Stimulated activated CD4-positive, alpha-beta T cell treated with anti-CD3 and anti-CD28 coated beads, Interleukin-2, amount 100 ng/mL, for 4 hours (primary cell): ENCODE measurements around the gene DNM3.
"Not testable (repeated sequence)": the region's sequence is repeated elsewhere in the genome, so short reads cannot be mapped to it uniquely, and the experiment has no call there.

Source experiments
- DNase-seq: peaks from one replicate; pipeline ENCODE4 v3.0.0-alpha.2; 2020; ENCODE audit warnings: low read depth

The DNM3 gene

DNA sequence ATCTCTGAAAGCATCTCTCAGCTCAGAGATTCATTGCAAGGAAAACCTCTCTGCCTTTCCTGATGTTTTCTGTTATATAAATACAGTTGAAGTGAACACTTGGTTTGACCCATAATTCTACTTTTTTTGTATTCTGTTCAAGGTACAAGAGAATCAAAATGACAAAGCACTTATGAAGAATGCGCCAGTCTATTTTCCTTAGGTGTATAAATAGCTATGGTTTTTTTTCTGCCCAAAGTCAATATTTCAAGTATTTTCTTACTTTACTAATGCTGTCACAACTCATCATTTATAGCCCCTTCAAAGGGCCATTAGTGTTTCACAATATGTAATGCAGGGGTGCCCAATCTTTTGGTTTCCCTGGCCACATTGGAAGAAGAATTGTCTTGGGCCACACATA, 436.7 kb downstream of the DNM3 start:
- no peak for DNase-seq

DNA sequence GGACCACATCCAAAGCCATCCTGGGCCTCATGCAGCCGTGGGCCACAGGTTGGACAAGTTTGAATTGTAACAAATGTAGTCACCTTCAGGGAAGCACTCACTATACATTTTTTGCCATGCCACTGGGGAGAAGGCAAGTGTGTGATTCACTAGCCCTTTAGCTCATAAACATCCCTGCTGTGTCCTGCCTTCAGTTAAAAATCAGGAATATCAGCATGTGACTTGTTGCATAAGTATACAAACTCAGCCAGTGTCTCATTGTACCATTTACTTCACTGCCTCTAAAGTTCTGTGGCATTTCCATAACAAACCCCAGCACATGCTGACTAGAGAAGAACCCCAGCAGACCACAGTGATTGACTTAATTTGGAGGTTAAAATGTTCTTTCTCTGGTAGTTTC, 437.2 kb downstream of the DNM3 start:
- no peak for DNase-seq

DNA sequence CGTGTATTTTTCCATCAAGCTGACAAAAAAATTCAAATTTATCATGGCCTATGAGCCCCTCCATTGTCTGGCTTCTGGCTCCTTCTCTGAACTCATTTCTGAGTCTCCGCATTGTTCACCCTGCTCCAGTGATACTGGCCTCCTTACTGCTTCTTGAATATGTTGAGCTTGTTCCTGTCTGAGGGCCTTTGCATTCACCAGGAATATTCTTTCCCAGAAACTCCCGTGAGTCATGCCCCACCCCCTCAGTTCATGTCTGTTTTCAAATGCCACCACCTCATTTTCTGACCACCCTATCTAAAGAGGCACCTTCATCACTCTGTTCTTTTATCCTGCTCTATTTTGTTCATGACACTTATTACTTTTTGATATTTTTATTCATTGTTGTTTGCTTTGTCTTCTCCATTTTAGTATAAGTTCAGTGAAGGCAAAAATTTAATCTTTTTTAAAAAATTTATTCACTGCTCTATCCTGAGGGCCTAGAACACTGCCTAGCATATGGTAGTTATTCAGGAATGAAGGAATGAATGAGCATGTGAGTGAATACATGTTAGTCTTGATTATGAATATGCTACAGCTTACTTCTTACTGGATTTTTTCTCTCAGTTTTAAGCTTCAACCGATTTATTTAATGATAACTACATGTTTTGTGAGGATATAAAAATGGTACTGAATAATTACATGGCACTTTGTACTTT, 438.8 kb downstream of the DNM3 start:
- no peak for DNase-seq

DNA sequence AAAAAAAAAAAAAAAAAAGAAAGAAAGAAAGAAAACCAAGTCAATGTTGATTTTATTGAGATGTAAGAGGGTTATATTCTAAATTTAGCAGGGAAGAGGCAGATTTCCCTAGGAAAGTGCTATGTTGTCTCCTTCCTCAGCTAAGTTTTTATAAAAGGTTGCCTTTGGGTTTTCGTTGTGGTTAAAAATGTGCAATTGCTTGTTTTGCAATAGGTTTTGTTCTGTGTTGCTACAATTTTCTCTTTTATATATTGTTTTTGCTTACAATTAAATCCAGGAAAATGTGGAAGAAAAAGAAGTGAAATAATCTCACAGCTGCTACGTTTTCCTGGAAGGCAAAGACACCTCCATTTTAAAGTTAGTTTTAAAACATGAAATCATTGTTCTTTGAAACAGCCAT, 442.5 kb downstream of the DNM3 start:
- no peak for DNase-seq

DNA sequence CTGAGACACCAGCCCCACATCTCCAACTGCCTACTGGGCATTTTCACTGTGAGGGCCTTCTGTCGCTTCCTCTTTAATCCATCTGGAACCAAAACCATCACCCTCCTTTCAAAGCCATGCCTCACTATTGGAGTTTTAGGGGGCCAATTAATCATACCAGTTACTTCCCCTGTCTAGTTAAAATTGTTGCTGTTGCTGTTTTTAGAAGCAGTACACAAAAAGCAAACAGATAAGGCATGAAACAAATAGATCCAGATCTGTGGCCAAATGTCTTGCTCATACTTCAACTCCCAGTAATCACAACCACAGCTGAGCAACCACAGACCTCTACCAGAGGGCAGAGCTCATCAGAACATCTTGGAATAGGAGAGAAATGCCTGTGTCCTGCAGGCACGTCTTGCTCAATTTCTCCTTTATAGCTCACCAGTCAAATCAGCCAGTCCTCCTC, 445.4 kb downstream of the DNM3 start:
- DNase-seq, result no peak

DNA sequence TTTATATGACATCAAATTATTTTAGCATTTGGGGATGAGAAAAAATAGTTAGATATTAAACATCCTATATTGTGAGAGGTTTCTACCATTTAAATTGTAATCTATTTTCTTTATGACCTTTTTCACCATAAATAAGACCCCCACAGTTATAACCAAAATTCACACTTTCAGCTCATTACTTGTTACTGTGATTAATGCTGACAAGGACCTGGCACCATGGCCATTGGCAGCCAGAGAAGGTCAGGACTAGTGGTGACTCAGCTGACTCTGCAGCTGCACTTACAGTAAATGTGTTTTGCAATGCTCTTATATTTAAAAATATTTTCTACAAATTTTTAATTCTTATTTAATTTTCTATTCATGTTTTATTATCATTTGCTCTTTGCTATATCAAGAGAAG, 445.9 kb downstream of the DNM3 start:
- no peak for DNase-seq

DNA sequence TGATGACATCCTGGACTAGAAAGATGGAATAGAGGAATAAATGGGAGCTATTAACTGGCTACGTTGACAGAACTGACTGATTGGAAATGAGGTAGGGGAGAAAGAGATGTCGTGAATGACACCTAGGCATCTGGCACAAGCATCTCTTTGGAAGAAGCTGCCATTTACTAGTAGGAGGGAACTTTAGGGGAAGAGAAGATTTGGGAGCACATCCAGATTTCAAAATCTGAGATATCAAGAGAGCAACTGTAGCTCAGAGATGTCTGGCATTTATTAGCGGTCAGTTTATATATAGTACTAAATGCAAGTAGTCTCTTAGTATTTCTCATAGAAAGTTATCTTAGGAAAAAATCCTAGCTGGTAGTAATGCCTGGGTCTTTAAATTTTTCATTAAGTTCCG, 447.3 kb downstream of the DNM3 start:
- no peak for DNase-seq

DNA sequence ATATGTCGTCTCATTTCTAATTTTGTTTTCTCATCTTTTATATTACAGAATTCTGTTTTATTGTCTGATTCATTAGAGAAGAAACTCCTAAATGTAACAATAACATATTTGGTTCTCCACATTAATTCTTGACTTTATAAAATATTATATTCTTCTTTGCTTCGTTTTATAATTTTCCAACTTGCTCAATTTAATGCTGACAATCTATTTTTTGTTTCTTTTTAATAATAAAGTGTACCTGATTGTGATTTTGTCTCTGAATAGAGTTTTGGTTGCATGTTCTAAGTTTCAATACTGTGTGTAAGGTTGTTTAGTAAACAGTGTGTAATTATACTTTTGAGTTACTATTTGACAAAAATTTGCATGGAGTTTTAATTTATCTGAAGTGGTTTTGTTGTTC, 448.1 kb downstream of the DNM3 start:
- DNase-seq, result no peak

DNA sequence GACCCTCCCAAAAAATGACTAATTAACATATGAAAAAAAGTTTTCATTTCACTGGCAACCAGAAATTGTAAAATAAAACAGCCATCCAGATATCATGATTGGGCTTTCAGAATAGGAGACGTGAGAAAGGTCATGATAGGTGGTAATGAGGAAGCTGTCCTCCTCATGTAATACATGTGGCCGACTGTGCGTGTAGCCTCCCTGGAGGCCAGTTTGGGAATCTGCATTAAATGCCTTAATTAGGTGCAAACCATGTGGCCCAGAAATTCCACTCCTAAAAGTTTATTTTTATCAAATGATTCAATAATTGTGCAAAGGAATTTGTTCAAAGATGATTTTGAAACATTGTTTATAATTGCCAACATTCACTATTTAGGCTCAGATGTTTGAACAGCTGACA, 451.5 kb downstream of the DNM3 start:
- no peak for DNase-seq

DNA sequence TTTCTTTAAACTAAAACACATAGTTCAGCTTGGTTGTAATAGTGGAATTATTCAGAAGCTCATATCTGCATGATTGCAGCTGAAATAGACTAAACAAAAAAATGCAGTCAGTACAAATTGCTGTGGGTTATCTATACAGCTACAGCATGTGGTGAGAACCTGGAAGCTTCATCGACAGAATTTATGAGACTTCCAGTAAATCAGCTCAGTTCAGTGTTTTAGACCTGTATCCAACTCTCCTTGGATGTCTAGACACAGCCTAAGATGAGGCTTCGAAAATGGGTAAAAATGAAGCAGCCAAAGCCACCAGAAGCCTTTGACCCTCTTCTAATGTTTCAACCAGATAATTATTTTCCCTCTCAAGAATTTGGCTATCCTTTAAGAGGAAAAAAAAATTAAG, 452.1 kb downstream of the DNM3 start:
- DNase-seq, result no peak

DNA sequence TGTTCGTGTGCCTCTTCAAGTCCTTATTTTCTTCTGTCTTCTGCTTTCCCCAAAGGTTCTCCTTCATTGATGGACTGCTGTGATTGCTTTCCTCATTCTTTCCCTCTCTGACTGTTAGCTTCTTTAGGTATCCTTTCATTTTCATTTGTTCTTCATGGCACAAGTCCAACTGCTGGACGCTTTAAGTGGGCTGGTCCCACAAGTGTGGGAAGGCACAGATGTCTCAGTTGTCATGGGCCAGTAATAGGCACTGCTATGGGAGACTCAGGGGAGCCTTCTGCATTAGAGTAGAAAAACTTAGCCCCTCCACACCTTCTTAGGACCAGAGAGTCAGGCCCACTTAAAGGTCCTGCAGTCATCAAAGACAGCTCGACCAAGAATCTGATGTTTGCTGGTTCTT, 456.8 kb downstream of the DNM3 start:
- DNase-seq, result no peak

DNA sequence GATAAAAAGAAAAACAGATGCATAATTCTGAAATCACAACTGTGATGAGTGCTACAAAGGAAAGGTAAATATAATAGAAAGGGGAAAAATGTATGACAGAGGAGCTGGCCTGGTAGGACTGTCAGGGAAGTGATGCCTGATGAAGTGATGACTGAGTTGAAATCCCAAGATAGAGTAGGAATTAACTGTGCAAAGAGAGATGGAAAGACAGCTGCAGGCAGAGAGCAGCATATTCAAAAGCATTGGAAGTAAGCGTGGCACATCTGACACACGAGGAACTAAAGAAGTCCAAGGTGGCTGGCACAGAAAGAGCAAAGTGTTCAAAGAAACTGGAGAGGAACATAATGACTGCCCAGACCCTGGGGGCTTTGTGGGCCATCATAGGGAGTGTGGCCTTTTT, 457.6 kb downstream of the DNM3 start:
- no peak for DNase-seq

DNA sequence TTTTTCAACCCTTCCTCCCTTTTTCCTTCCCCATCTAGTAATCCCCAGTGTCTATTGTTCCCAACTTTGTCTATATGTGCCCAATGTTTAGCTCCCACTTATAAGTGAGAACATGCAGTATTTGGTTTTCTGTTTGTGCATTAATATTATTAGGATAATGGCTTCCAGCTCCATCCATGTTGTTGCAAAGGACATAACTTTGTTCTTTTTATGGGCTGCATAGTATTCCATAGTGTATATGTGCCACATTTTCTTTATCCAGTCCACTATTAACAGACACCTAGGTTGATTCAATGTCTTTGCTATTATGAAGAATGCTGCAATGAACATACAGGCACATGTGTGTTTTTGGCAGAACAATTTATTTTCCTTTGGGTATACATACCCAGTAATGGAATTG, 458.2 kb downstream of the DNM3 start:
- DNase-seq, result no peak

DNA sequence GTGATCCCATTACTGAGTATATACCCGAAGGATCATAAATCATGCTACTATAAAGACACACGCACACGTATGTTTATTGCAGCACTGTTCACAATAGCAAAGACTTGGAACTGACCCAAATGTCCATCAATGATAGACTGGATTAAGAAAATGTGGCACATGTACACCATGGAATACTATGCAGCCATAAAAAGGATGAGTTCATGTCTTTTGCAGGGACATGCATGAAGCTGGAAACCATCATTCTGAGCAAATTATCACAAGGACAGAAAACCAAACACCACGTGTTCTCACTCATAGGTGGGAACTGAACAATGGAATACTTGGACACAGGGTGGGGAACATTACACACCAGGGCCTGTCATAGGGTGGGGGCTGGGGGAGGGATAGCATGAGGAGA, 466.2 kb downstream of the DNM3 start:
- not testable (repeated sequence) for DNase-seq

DNA sequence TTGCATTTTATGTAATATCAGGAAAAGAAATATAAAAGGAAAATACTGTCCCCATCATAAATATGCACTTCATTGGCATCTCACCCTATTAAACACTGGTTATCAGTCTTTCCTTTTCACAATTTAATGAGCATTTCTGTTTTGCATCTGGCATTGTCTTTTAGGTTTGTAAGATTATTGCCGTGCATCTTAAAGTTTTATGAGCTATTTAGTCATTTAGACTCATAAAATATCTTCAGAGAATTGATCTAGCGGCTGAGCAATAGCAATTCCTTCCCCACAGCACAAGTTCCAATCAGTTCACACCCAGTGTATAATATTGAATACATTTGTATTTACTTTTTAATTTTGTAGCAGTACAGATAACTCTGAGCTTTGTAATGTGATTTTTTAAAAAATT, 466.8 kb downstream of the DNM3 start:
- DNase-seq, result no peak

DNA sequence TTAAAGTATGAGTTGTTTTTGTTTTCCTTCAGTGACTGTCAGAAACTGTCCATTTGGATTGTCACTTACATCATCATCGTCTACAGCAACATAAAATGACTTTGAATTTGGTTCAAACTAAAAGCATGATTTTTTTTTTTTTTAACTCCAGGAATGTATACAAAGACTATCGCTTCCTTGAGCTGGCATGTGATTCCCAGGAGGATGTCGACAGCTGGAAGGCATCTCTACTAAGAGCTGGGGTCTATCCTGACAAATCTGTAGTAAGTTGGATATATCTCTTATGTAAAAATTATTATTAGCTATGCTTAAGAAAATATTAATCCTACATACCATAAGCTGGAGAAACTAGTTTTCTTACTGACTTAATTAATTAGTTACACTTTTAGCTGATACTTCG, 467.3 kb downstream of the DNM3 start:
- no peak for DNase-seq

DNA sequence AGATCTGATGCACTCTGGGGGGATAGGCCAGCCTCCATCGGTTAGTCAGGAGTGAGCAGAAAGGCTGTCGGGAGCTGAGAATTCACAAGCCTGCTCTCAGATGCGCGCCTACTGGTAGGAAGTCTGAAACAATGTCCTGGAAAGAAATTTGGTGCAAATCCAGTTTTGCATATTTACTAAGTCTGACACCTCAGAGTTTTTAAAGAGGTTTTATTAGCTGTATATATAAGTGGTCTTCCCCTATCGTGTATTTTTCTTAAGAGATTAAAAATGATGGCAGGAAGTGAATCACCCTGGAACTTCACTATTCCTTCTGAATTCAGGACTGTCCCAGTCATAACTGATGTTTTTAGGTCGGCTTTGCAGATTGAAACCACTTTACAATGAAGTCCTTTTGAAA, 479.4 kb downstream of the DNM3 start:
- no peak for DNase-seq

DNA sequence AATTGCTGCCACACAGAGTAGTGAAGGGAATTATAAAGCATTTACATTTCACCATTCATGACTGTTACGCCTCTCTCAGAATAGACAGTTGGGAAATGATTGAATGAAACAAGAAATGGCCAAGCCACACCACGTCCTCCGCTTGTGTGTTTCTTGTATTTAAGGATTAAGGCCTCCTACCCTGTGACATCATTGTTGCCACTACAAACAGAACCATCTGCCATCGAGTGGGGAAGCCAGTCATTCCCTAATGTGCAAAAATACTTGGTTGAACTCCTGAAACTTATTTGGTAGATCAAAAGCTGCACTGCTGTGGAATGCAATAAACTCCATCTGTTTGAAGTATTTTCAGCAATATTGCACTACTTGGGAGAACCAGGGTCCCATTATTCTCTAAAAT, 480.2 kb downstream of the DNM3 start:
- no peak for DNase-seq

DNA sequence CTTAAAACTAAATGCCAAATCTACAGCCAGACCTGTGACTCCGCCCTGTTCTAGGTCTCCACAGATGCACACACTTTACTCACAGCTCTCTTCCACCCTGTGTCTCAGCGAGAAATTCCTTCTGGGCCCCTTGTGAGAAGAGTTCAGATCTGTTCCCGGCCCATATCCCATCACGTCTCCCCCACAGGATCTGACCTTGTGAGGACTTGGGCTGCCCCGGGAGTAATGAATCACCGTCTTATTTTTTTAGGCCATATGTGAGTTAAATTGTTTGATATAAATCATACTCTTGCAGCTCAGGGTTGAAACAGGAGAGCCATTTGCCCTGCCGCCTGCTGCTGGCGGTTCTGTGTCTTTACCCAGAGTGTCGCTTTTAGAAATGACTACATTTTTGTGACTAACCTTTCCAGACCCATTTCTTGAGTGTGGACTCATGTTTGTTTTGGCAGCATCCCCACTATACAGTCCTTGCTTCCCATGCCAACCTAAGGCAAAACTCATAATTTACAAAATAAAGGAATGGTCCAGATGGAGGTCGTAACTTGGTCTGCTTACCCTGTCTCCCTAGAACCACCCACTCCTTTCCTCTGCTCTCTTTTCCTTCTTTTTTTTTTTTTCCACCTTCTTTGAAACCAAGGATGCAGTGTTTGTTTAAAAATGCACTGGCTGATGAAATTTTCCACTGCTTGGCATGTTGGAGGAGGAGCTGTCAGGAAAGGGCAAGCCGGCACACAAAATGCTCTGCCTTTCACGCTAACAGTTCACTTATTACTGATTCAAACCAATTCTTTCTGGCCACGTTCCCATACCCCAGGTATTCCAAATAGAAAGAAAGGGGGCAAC, 481.1 kb downstream of the DNM3 start:
- DNase-seq, result no peak

DNA sequence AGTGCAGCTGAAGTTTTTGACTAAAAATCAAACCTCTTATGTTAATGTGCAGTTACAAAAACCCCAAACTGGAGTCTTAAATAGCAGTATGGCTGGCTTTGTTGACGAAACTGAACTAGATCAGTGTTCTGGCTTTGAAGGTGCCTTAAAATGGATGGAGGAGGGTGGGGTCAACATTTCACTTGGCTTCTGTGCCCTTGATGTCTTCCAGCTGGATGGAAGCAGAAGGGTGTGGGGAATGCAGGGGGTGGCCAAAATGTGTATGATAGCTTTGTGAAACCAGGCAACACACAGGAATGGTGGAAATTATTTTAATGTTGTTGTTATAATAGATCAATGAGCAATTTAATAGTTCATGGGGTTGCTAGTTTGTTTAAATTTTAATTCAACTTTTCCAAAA, 482.4 kb downstream of the DNM3 start:
- no peak for DNase-seq

DNA sequence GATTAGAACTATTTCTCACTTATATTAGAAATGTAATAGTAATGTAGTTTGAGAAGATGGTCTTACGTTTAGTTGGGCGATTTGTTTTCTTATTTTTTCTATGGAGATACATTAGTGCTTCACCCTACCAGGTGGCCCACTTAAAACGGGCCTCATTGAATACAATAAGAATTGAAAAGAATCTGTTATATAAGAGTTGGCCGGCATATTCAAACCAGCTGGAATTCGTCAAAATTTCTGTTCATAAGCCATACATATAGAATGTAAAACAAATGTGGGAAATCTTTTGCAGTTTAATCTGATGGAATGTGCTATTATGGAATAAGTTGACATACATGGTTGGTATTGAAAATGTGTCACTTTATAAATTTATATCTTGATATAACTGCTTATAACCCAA, 482.8 kb downstream of the DNM3 start:
- DNase-seq, result no peak

DNA sequence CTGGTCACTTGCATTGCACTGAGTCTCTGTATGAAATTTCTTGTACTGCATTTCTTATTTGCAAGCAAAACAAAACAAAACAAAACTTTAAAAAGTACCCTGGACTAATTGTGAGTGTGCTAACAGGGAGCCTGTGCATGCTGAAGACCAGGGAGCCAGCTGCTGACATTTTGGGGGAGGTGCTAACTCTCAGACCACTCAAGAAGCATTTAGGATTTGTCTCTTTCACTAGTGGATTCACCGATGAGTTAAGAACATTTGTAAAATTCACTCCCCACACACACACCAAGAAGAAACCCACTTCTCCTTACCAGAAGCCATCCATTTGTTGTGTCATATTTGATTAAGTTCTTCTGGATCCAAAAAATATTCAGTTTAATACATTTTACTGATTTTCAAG, 483.5 kb downstream of the DNM3 start:
- no peak for DNase-seq

DNA sequence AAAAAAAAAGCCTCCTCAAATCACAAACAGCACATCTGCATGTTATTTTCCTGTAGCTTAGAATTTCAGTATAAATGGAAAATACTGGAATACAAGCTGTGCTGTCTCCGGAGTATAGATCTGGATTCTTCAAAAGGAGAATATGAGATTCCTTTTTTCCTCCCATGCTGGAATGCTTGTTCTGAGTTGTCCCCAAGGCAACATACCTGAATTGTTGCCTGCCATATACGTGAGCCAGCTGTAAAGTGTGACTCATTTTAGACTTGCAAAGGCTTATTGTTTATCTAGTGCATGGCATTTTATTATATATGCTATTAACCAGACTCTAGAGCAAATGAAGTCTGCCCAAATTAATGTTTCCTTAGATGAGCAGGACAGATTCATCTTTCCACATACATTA, 484.2 kb downstream of the DNM3 start:
- no peak for DNase-seq

DNA sequence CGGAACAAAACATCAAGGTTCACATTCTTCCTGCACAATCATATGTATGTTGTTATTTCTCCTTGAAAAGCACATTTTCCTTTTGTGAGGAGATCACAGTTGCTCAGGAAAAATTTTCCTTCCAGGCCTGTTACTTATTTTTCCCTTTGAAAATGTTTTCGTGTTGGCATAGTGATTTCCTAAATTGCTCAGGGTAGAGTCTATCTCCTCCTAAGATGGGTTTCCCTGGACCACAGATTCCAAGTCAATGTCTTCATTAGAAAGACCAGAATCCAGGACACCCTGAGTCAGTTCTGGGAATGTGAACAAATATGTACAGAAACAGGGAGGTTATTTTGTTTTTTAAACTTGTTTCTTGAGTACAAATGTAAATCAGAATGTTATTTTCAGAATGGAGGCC, 484.8 kb downstream of the DNM3 start:
- DNase-seq, result no peak
